Kidney epithelial cell (primary cell): ENCODE results near the gene TENM4. TPM values are rescaled to one million over a fixed set of nuclear protein-coding genes. Genes with fewer than 3 reads are reported as not detected.

Source experiments
- DNase-seq: peaks from one replicate; pipeline ENCODE4 v3.0.0-alpha.2; 2010; ENCODE audit warnings: low read depth
- H3K27me3 ChIP-seq: 2 replicates; pipeline ENCODE4 v1.6.0; 2011; ENCODE audit warnings: low read length; ENCODE audit not compliant: control insufficient read depth, insufficient read depth
- H3K36me3 ChIP-seq: 2 replicates; pipeline ENCODE4 v1.5.1; 2011; ENCODE audit warnings: low read length; ENCODE audit not compliant: control insufficient read depth, insufficient read depth
- H3K4me3 ChIP-seq: 2 replicates; pipeline ENCODE4 v1.5.1; 2011; ENCODE audit warnings: low read depth, mild to moderate bottlenecking, control low read depth, low read length
- CTCF ChIP-seq: IDR thresholded peaks from 2 replicates; pipeline ENCODE4 v1.5.1; 2011; ENCODE audit warnings: mild to moderate bottlenecking, moderate library complexity, low read length, control low read depth, inconsistent platforms; ENCODE audit not compliant: insufficient read depth, poor library complexity, severe bottlenecking
- total RNA-seq: library from RNA; depleted of rRNA; stranded (reverse); fragments of >200 nt; gene quantifications from 2 replicates; pipeline ENCODE4 v1.2.3, GENCODE V29; 2015

The TENM4 gene
- total RNA-seq, 1 donor from 2014 or later = 35.3 TPM

- no peak for DNase-seq
Measured at GRCh38 chr11:78868563-78868962, 572.3 kb downstream of the TENM4 start.

GRCh38 chr11:78860720-78861422 lies 580.0 kb downstream of the TENM4 start:
- no peaks in the 10 kb centered on the region for H3K27me3 ChIP-seq
- DNase-seq = no peak
- H3K4me3 ChIP-seq = no peak overlapping the region
- H3K36me3 ChIP-seq = no peaks in the 10 kb centered on the region
- no peak for TF ChIP-seq CTCF

More at GRCh38 chr11:78868563-78868962, 572.3 kb downstream of the TENM4 start:
- TF ChIP-seq CTCF = no peak
- Histone ChIP-seq H3K27me3 (no peaks in the 10 kb centered on the region), H3K36me3 (peaks cover 1% of the 10 kb centered on the region), H3K4me3 (no peak overlapping the region)

GRCh38 chr11:78857688-78858087 lies 583.1 kb downstream of the TENM4 start:
- Histone ChIP-seq H3K27me3 (no peaks in the 10 kb centered on the region), H3K36me3 (no peaks in the 10 kb centered on the region), H3K4me3 (no peak overlapping the region)
- no peak for DNase-seq
- no peak for TF ChIP-seq CTCF

GRCh38 chr11:78856211-78856610 lies 584.6 kb downstream of the TENM4 start:
- Histone ChIP-seq H3K4me3 (no peak overlapping the region), H3K27me3 (no peaks in the 10 kb centered on the region), H3K36me3 (no peaks in the 10 kb centered on the region)
- TF ChIP-seq CTCF = no peak
- no peak for DNase-seq

- TF ChIP-seq CTCF = no peak
- H3K27me3 ChIP-seq = no peaks in the 10 kb centered on the region
Measured at GRCh38 chr11:78855116-78855515, 585.7 kb downstream of the TENM4 start.

GRCh38 chr11:78853521-78853920 lies 587.3 kb downstream of the TENM4 start:
- no peak for TF ChIP-seq CTCF
- Histone ChIP-seq H3K4me3 (no peak overlapping the region), H3K27me3 (no peaks in the 10 kb centered on the region), H3K36me3 (no peaks in the 10 kb centered on the region)
- no peak for DNase-seq

More at GRCh38 chr11:78855116-78855515, 585.7 kb downstream of the TENM4 start:
- Histone ChIP-seq H3K36me3 (no peaks in the 10 kb centered on the region), H3K4me3 (no peak overlapping the region)
- no peak for DNase-seq
